ENCODE results near the gene MAST2.

- no peak for TF ChIP-seq CTCF (IDR thresholded peaks at IDR 0.05)
- TF ChIP-seq POLR2A (IDR thresholded peaks at IDR 0.05), result no peak
These were observed 169.7 kb downstream of the MAST2 start for GRCh38 chr1:45973121-45973520.

All from upper lobe of left lung (tissue), 4 donors.